HEK293T (cell line): ENCODE measurements around the gene DAD1.
A peak's percentile ranks its signal among the peaks of the same experiment; 100 is the strongest.
"Not testable (repeated sequence)": the region's sequence is repeated elsewhere in the genome, so short reads cannot be mapped to it uniquely, and the experiment has no call there.

Experiments used
- CTCF ChIA-PET: fragments of 350-600 bp; formaldehyde crosslinking; extraction: SDS; loops from one replicate; lab custom pipeline; 2021; ENCODE audit warnings: antibody characterized with exemption, inconsistent platforms; lab: Yijun Ruan, JAX
- POLR2A ChIA-PET: fragments of 350-600 bp; formaldehyde crosslinking; extraction: SDS; loops from one replicate; lab custom pipeline; 2020; ENCODE audit warnings: antibody characterized with exemption, inconsistent platforms; lab: Yijun Ruan, JAX
- DNase-seq: peaks from one replicate; pipeline ENCODE4 v3.0.0; 2012; ENCODE audit warnings: mixed read lengths; ENCODE audit errors: extremely low spot score
- ARNT ChIP-seq: fragments of 450-650 bp; IDR thresholded peaks from 2 replicates; pipeline ENCODE4 v1.6.1; 2017; ENCODE audit warnings: mild to moderate bottlenecking
- BHLHE40 ChIP-seq: fragments of 450-650 bp; IDR thresholded peaks from 2 replicates; pipeline ENCODE4 v1.6.1; 2016; ENCODE audit warnings: mild to moderate bottlenecking, moderate library complexity, borderline replicate concordance
- CTBP1 ChIP-seq: fragments of 450-650 bp; IDR thresholded peaks from 2 replicates; pipeline ENCODE4 v1.6.1; 2016; ENCODE audit warnings: borderline replicate concordance
- ELF4 ChIP-seq: fragments of 450-650 bp; IDR thresholded peaks from 2 replicates; pipeline ENCODE4 v1.6.1; 2017; ENCODE audit warnings: antibody characterized with exemption
- FOXA1 ChIP-seq: fragments of 450-650 bp; IDR thresholded peaks from 2 replicates; pipeline ENCODE4 v1.6.1; 2016; ENCODE audit warnings: mild to moderate bottlenecking
- FOXK2 ChIP-seq: fragments of 450-650 bp; IDR thresholded peaks from 2 replicates; pipeline ENCODE4 v1.6.1; 2016; ENCODE audit warnings: mild to moderate bottlenecking
- FOXM1 ChIP-seq: fragments of 450-650 bp; IDR thresholded peaks from 2 replicates; pipeline ENCODE4 v1.6.1; 2017; ENCODE audit warnings: mild to moderate bottlenecking, borderline replicate concordance
- HDGF ChIP-seq: fragments of 450-650 bp; IDR thresholded peaks from 2 replicates; pipeline ENCODE4 v1.6.1; 2017; ENCODE audit warnings: antibody characterized with exemption, borderline replicate concordance
- L3MBTL2 ChIP-seq: fragments of 450-650 bp; conservative IDR thresholded peaks from 2 replicates; pipeline ENCODE4 v1.6.1; 2016; ENCODE audit warnings: mild to moderate bottlenecking
- LEF1 ChIP-seq: fragments of 450-650 bp; IDR thresholded peaks from 2 replicates; pipeline ENCODE4 v1.6.1; 2017; ENCODE audit warnings: mild to moderate bottlenecking, borderline replicate concordance
- NFRKB ChIP-seq: fragments of 450-650 bp; IDR thresholded peaks from 2 replicates; pipeline ENCODE4 v1.6.1; 2016; ENCODE audit warnings: mild to moderate bottlenecking, moderate library complexity
- PKNOX1 ChIP-seq: fragments of 450-650 bp; IDR thresholded peaks from 2 replicates; pipeline ENCODE4 v1.6.1; 2016
- SP1 ChIP-seq: fragments of 450-650 bp; IDR thresholded peaks from 2 replicates; pipeline ENCODE4 v1.6.1; 2017
- SUZ12 ChIP-seq: fragments of 450-650 bp; IDR thresholded peaks from 2 replicates; pipeline ENCODE4 v1.6.1; 2016; ENCODE audit warnings: mild to moderate bottlenecking
- TARDBP ChIP-seq: fragments of 450-650 bp; IDR thresholded peaks from 2 replicates; pipeline ENCODE4 v1.6.1; 2016
- ZNF384 ChIP-seq: fragments of 450-650 bp; IDR thresholded peaks from 2 replicates; pipeline ENCODE4 v1.6.1; 2016

The DAD1 gene

GRCh38 chr14:22627506-22628263 lies 38.7 kb upstream of the DAD1 start:
- DNase-seq, result no peak
- POLR2A ChIA-PET, result interaction anchor here (1.0 kb wide), 1 partner anchor 30 kb away, joined by 3 read pairs; the partner anchor contains the start of gene ABHD4
- CTCF ChIA-PET, result no interaction called here
- TF ChIP-seq FOXK2 (no peak), PKNOX1 (no peak), TARDBP (no peak), SP1 (no peak), NFRKB (no peak), CTBP1 (no peak)

- ChIA-PET POLR2A (interaction anchor here (1.0 kb wide), 1 partner anchor 29 kb away, joined by 3 read pairs; the partner anchor contains the start of gene ABHD4), CTCF (no interaction called here)
- TF ChIP-seq LEF1 (no peak), FOXA1 (no peak), TARDBP (no peak), HDGF (no peak), NFRKB (no peak)
- no peak for DNase-seq
Observed at GRCh38 chr14:22626590-22626989, 37.6 kb upstream of the DAD1 start.

GRCh38 chr14:22623047-22623446 lies 34.0 kb upstream of the DAD1 start:
- POLR2A ChIA-PET, result no interaction called here
- CTCF ChIA-PET, result no interaction called here
- TF ChIP-seq FOXM1, result no peak
- no peak for TF ChIP-seq FOXA1
- TF ChIP-seq CTBP1, result no peak
- TF ChIP-seq NFRKB, result no peak
- TF ChIP-seq SP1, result no peak
- TF ChIP-seq PKNOX1, result no peak
- TF ChIP-seq ARNT, result no peak
- no peak for TF ChIP-seq FOXK2
- TF ChIP-seq ELF4, result no peak
- no peak for TF ChIP-seq BHLHE40
- TF ChIP-seq L3MBTL2, result no peak
- TF ChIP-seq TARDBP, result no peak
- TF ChIP-seq ZNF384, result no peak
- TF ChIP-seq HDGF, result no peak
- no peak for TF ChIP-seq SUZ12
- no peak for TF ChIP-seq LEF1
- DNase-seq, result no peak

GRCh38 chr14:22622255-22622654 lies 33.2 kb upstream of the DAD1 start:
- POLR2A ChIA-PET, result no interaction called here
- CTCF ChIA-PET, result no interaction called here

GRCh38 chr14:22615765-22616164 lies 26.7 kb upstream of the DAD1 start:
- DNase-seq, POLR2A ChIA-PET, CTCF ChIA-PET: not testable (repeated sequence)

More at GRCh38 chr14:22622255-22622654, 33.2 kb upstream of the DAD1 start:
- TF ChIP-seq BHLHE40, result no peak
- TF ChIP-seq LEF1, result no peak
- TF ChIP-seq ZNF384, result no peak
- TF ChIP-seq NFRKB, result no peak
- DNase-seq, result no peak

- ChIA-PET CTCF (no interaction called here), POLR2A (interaction anchor here (1.5 kb wide), 1 partner anchor 16 kb away, joined by 6 read pairs; the partner anchor contains the start of gene ABHD4)
- DNase-seq, result peak; percentile 71
- TF ChIP-seq ARNT (peak; percentile 72; the same call in 1 of the 2 replicates), CTBP1 (0 out of 2 replicates have a peak, but pooled peaks have one; percentile 48), PKNOX1 (peak; percentile 98), FOXK2 (no peak)
Observed at GRCh38 chr14:22614240-22614799, 25.3 kb upstream of the DAD1 start.

- ChIA-PET POLR2A (interaction anchor here (1.5 kb wide), 1 partner anchor 15 kb away, joined by 6 read pairs; the partner anchor contains the start of gene ABHD4), CTCF (no interaction called here)
- no peak for TF ChIP-seq CTBP1
- no peak for TF ChIP-seq SUZ12
- 0 out of 2 replicates have a peak, but pooled peaks have one; percentile 24 for TF ChIP-seq L3MBTL2
- DNase-seq, result no peak
Observed at GRCh38 chr14:22613736-22614239, 24.8 kb upstream of the DAD1 start.
